ENCODE measurements around the gene EML5. TPM values are rescaled to one million over a fixed set of nuclear protein-coding genes. Genes with fewer than 3 reads are reported as not detected.

EML5 gene
- total RNA-seq, 1 donor from 2014 or later: 0.36 TPM

GRCh38 chr14:88775532-88775931, 17.2 kb downstream of the EML5 start:
- no peak overlapping the region for H3K4me3 ChIP-seq
- H3K27ac ChIP-seq (replicated peaks): no peak overlapping the region
- TF ChIP-seq CTCF (IDR thresholded peaks at IDR 0.05; ENCODE audit: borderline replicate concordance): no peak
- H3K4me1 ChIP-seq: no peaks in the 10 kb centered on the region
- intact Hi-C loops (cut with micrococcal nuclease): no loop called here
- DNase-seq: no peak
- H3K9me3 ChIP-seq (replicated peaks): no peaks in the 10 kb centered on the region
- no peaks in the 10 kb centered on the region for H3K36me3 ChIP-seq
- peaks cover 34% of the 10 kb centered on the region for H3K27me3 ChIP-seq (ENCODE audit: low read depth)

DNA sequence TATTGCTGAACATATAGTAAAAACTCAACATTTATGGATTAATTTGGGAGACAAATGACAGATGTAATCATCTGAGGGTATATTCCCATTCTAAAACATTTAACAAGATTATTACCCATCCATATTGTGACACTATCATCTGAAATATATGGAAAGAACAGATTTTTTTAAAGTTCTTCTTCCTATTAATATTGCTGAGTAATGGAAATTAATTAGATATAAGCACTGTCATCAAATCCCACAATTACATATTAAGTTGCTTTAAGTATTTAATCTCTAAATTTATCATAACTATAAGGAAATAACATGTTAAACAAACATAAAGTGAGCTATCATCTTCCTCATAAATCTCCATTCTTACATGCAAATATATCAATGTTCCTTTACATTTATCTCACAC, 22.0 kb downstream of the EML5 start:
- H3K27ac ChIP-seq (replicated peaks): no peak overlapping the region
- no peaks in the 10 kb centered on the region for H3K4me1 ChIP-seq
- TF ChIP-seq CTCF (IDR thresholded peaks at IDR 0.05; ENCODE audit: borderline replicate concordance): no peak
- no peak for DNase-seq
- peaks cover 29% of the 10 kb centered on the region for H3K9me3 ChIP-seq (replicated peaks)
- H3K4me3 ChIP-seq: no peak overlapping the region
- no peaks in the 10 kb centered on the region for H3K36me3 ChIP-seq
- H3K27me3 ChIP-seq (ENCODE audit: low read depth): peaks cover 29% of the 10 kb centered on the region
- intact Hi-C loops (cut with micrococcal nuclease): no loop called here

GRCh38 chr14:88765130-88765529, 27.6 kb downstream of the EML5 start:
- DNase-seq: no peak
- intact Hi-C loops (cut with micrococcal nuclease): no loop called here

GRCh38 chr14:88753873-88754272, 38.9 kb downstream of the EML5 start:
- no peaks in the 10 kb centered on the region for H3K9me3 ChIP-seq (replicated peaks)
- no peak overlapping the region for H3K4me3 ChIP-seq
- H3K27me3 ChIP-seq (ENCODE audit: low read depth): no peaks in the 10 kb centered on the region
- no peak overlapping the region for H3K27ac ChIP-seq (replicated peaks)
- no peak for DNase-seq
- no peaks in the 10 kb centered on the region for H3K4me1 ChIP-seq
- no peak for TF ChIP-seq CTCF (IDR thresholded peaks at IDR 0.05; ENCODE audit: borderline replicate concordance)
- intact Hi-C loops (cut with micrococcal nuclease): no loop called here
- H3K36me3 ChIP-seq: no peaks in the 10 kb centered on the region

More at GRCh38 chr14:88765130-88765529, 27.6 kb downstream of the EML5 start:
- no peaks in the 10 kb centered on the region for H3K4me1 ChIP-seq
- TF ChIP-seq CTCF (IDR thresholded peaks at IDR 0.05; ENCODE audit: borderline replicate concordance): no peak
- H3K4me3 ChIP-seq: no peak overlapping the region
- H3K27me3 ChIP-seq (ENCODE audit: low read depth): no peaks in the 10 kb centered on the region
- H3K9me3 ChIP-seq (replicated peaks): peaks cover 59% of the 10 kb centered on the region
- H3K27ac ChIP-seq (replicated peaks): no peak overlapping the region
- H3K36me3 ChIP-seq: no peaks in the 10 kb centered on the region

GRCh38 chr14:88750945-88751344, 41.8 kb downstream of the EML5 start:
- Histone ChIP-seq H3K27me3 (ENCODE audit: low read depth) (no peaks in the 10 kb centered on the region), H3K4me3 (no peak overlapping the region), H3K9me3 (replicated peaks) (no peaks in the 10 kb centered on the region), H3K27ac (replicated peaks) (no peak overlapping the region), H3K4me1 (no peaks in the 10 kb centered on the region), H3K36me3 (no peaks in the 10 kb centered on the region)
- TF ChIP-seq CTCF (IDR thresholded peaks at IDR 0.05; ENCODE audit: borderline replicate concordance): no peak
- no peak for DNase-seq
- intact Hi-C loops (cut with micrococcal nuclease): no loop called here

DNA sequence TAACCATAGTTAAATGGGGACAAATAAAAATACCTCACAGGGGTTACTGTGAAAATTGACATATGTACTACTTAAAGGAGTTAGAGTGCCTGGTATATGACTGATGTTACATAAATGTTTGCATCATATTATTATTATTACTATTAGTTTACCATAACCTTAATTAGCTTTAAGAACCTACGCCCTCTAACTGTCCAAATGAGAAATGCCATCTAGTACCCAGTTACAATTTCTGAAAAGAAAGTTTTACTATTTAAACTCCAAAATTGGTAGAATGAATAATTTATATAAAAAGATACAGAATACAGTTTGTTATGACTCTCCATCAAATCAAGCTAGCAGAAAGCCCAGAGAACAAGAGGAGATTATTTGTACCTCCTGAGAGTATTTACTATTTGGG, 42.3 kb downstream of the EML5 start:
- H3K4me1 ChIP-seq: no peaks in the 10 kb centered on the region
- H3K36me3 ChIP-seq: no peaks in the 10 kb centered on the region
- DNase-seq: no peak
- H3K4me3 ChIP-seq: no peak overlapping the region
- no peaks in the 10 kb centered on the region for H3K27me3 ChIP-seq (ENCODE audit: low read depth)
- intact Hi-C loops (cut with micrococcal nuclease): no loop called here
- TF ChIP-seq CTCF (IDR thresholded peaks at IDR 0.05; ENCODE audit: borderline replicate concordance): no peak
- no peak overlapping the region for H3K27ac ChIP-seq (replicated peaks)
- H3K9me3 ChIP-seq (replicated peaks): no peaks in the 10 kb centered on the region
